Smooth muscle cell (in vitro differentiated cells): ENCODE data around the gene EEFSEC. TPM values are rescaled to one million over a fixed set of nuclear protein-coding genes. Genes with fewer than 3 reads are reported as not detected.
A peak's percentile ranks its signal among the peaks of the same experiment; 100 is the strongest.

Experiments
- DNase-seq: peaks from one replicate; lab custom pipeline; 2025; ENCODE audit not compliant: unreplicated experiment; lab: John Stamatoyannopoulos, UW
- H2AFZ ChIP-seq: fragments of 200-600 bp; sonication (generic); 2 replicates; pipeline ENCODE4 v1.6.0; 2016; ENCODE audit warnings: antibody characterized with exemption, low read depth, mild to moderate bottlenecking
- H3F3A ChIP-seq: fragments of 200-600 bp; sonication (generic); 2 replicates; pipeline ENCODE4 v1.6.0; 2017; ENCODE audit warnings: antibody characterized with exemption, low read depth
- H3K27ac ChIP-seq: fragments of 200-600 bp; sonication (generic); 2 replicates; pipeline ENCODE4 v1.5.1; 2016; ENCODE audit warnings: low read depth, mild to moderate bottlenecking
- H3K27me3 ChIP-seq: fragments of 200-600 bp; sonication (generic); 2 replicates; pipeline ENCODE4 v1.6.1; 2016; ENCODE audit warnings: low read depth, mild to moderate bottlenecking
- H3K36me3 ChIP-seq: fragments of 200-600 bp; sonication (generic); 2 replicates; pipeline ENCODE4 v1.5.1; 2016; ENCODE audit warnings: low read depth
- H3K4me1 ChIP-seq: fragments of 200-600 bp; sonication (generic); 2 replicates; pipeline ENCODE4 v1.5.1; 2016; ENCODE audit warnings: low read depth
- H3K4me2 ChIP-seq: fragments of 200-600 bp; sonication (generic); 2 replicates; pipeline ENCODE4 v1.6.0; 2016; ENCODE audit warnings: mild to moderate bottlenecking
- H3K4me3 ChIP-seq: fragments of 200-600 bp; sonication (generic); 2 replicates; pipeline ENCODE4 v1.5.1; 2016; ENCODE audit warnings: mild to moderate bottlenecking
- H3K79me2 ChIP-seq: fragments of 200-600 bp; sonication (generic); 2 replicates; pipeline ENCODE4 v1.6.0; 2016; ENCODE audit warnings: low read depth, mild to moderate bottlenecking
- H3K9ac ChIP-seq: fragments of 200-600 bp; sonication (generic); 2 replicates; pipeline ENCODE4 v1.6.0; 2016; ENCODE audit warnings: low read depth
- H3K9me3 ChIP-seq: fragments of 200-600 bp; sonication (generic); replicated peaks from 2 replicates; pipeline ENCODE4 v1.5.1; 2016; ENCODE audit warnings: low read depth
- H4K20me1 ChIP-seq: fragments of 200-600 bp; sonication (generic); 2 replicates; pipeline ENCODE4 v1.6.0; 2016; ENCODE audit warnings: low read depth
- whole genome bisulfite sequencing: methylation state at CpG from one replicate; pipeline ENCODE4 v1.1.7; 2016; ENCODE audit warnings: low lambda C conversion rate; 5-methylcytosine and 5-hydroxymethylcytosine counted together
- polyA plus RNA-seq: library from polyadenylated mRNA; unstranded; fragments of >200 nt; fragmentation: Nextera tagmentation; extraction: Ambion mirVana; gene quantifications from 2 replicates; pipeline ENCODE4 v1.2.1, GENCODE V29; 2016
- total RNA-seq: library from RNA; depleted of rRNA; stranded (reverse); fragments of >200 nt; gene quantifications from 2 replicates; pipeline ENCODE4 v1.2.3, GENCODE V29; 2014
- TF ChIP-seq, protein P1 (sequence below): fragments of 200-600 bp; sonication (generic); IDR thresholded peaks from 2 replicates; pipeline ENCODE4 v1.5.1; 2017; ENCODE audit warnings: borderline replicate concordance, mild to moderate bottlenecking, antibody characterized with exemption; ENCODE audit not compliant: insufficient read depth, poor library complexity, severe bottlenecking

Gene EEFSEC, protein sequence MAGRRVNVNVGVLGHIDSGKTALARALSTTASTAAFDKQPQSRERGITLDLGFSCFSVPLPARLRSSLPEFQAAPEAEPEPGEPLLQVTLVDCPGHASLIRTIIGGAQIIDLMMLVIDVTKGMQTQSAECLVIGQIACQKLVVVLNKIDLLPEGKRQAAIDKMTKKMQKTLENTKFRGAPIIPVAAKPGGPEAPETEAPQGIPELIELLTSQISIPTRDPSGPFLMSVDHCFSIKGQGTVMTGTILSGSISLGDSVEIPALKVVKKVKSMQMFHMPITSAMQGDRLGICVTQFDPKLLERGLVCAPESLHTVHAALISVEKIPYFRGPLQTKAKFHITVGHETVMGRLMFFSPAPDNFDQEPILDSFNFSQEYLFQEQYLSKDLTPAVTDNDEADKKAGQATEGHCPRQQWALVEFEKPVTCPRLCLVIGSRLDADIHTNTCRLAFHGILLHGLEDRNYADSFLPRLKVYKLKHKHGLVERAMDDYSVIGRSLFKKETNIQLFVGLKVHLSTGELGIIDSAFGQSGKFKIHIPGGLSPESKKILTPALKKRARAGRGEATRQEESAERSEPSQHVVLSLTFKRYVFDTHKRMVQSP
- total RNA-seq (11.4 and 12.4 TPM in 2 replicates), polyA plus RNA-seq (17.1 and 24.7 TPM in 2 replicates)

- TF ChIP-seq, protein P1, sequence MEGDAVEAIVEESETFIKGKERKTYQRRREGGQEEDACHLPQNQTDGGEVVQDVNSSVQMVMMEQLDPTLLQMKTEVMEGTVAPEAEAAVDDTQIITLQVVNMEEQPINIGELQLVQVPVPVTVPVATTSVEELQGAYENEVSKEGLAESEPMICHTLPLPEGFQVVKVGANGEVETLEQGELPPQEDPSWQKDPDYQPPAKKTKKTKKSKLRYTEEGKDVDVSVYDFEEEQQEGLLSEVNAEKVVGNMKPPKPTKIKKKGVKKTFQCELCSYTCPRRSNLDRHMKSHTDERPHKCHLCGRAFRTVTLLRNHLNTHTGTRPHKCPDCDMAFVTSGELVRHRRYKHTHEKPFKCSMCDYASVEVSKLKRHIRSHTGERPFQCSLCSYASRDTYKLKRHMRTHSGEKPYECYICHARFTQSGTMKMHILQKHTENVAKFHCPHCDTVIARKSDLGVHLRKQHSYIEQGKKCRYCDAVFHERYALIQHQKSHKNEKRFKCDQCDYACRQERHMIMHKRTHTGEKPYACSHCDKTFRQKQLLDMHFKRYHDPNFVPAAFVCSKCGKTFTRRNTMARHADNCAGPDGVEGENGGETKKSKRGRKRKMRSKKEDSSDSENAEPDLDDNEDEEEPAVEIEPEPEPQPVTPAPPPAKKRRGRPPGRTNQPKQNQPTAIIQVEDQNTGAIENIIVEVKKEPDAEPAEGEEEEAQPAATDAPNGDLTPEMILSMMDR = no peak
- H3K36me3 ChIP-seq = peaks cover 8% of the 10 kb centered on the region
- peak; percentile 66 for DNase-seq
These were observed at the start of gene EEFSEC for GRCh38 chr3:128153156-128154041. Gene EEFSEC, plus strand, starts transcription at chr3:128153481. Its CDS starts 27 bp downstream, at chr3:128153508.

DNA sequence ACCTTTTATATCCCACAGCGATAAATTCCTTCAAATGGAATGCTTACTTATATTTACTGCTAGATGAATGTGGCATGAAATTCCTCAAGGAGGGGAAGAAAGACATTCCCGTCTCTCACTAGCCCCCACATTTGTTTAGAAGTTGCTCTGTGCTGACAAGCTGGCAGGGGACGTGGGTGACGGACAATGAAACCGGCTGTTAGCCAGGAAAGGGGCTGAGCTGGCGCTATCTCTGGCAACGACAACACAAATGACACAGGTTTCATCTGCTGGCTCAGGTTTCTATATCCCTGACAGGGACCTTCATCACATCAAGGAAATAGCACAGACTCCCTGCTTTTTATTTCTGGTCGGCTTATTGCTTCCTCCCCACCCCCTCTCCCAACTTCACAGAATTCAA, 45.4 kb upstream of the EEFSEC start:
- H3K27me3 ChIP-seq = no peaks in the 10 kb centered on the region
- H3K4me3 ChIP-seq = no peak overlapping the region
- H3K79me2 ChIP-seq = no peaks in the 10 kb centered on the region
- peaks cover 3% of the 10 kb centered on the region for H3F3A ChIP-seq
- no peaks in the 10 kb centered on the region for H3K9me3 ChIP-seq
- H3K4me1 ChIP-seq = no peaks in the 10 kb centered on the region
- no peak overlapping the region for H3K27ac ChIP-seq
- H2AFZ ChIP-seq = no peak overlapping the region
- 82% methylated on average over 8 of the region's 8 CpGs for WGBS
- no peak overlapping the region for H3K9ac ChIP-seq
- H4K20me1 ChIP-seq = no peaks in the 10 kb centered on the region
- H3K36me3 ChIP-seq = no peaks in the 10 kb centered on the region
- DNase-seq = no peak
- TF ChIP-seq, protein P1 = no peak
- no peak overlapping the region for H3K4me2 ChIP-seq

More at GRCh38 chr3:128153156-128154041, at the start of gene EEFSEC:
- peak within 1 kb of the TSS; percentile 87 for H3K4me2 ChIP-seq
- H3K79me2 ChIP-seq = peaks cover 11% of the 10 kb centered on the region
- no peaks in the 10 kb centered on the region for H3K9me3 ChIP-seq
- peak within 1 kb of the TSS; percentile 74 for H3K4me3 ChIP-seq
- H4K20me1 ChIP-seq = no peaks in the 10 kb centered on the region
- H3K9ac ChIP-seq = peak within 1 kb of the TSS; percentile 60
- H3K4me1 ChIP-seq = peaks cover 7% of the 10 kb centered on the region
- H2AFZ ChIP-seq = peak within 1 kb of the TSS; percentile 89
- H3K27me3 ChIP-seq = no peaks in the 10 kb centered on the region
- H3F3A ChIP-seq = peaks cover 6% of the 10 kb centered on the region
- H3K27ac ChIP-seq = no peak within 1 kb of the TSS
- WGBS = under 1% methylated on average over 76 of the region's 96 CpGs

- Histone ChIP-seq H3K36me3 (no peaks in the 10 kb centered on the region), H3K27me3 (no peaks in the 10 kb centered on the region), H3K79me2 (peaks cover 6% of the 10 kb centered on the region), H3K9me3 (no peaks in the 10 kb centered on the region), H3F3A (peaks cover 12% of the 10 kb centered on the region), H3K27ac (no peak overlapping the region), H4K20me1 (no peaks in the 10 kb centered on the region), H3K9ac (no peak overlapping the region), H3K4me2 (no peak overlapping the region), H3K4me1 (no peaks in the 10 kb centered on the region), H3K4me3 (no peak overlapping the region), H2AFZ (no peak overlapping the region)
- no peak for DNase-seq
- WGBS = 98% methylated on average over 5 of the region's 5 CpGs
- TF ChIP-seq, protein P1 = no peak
These were observed 42.1 kb upstream of the EEFSEC start for GRCh38 chr3:128111147-128111546.
